ENCODE results near the gene CYFIP1.
"Not testable (repeated sequence)": the region's sequence is repeated elsewhere in the genome, so short reads cannot be mapped to it uniquely, and the experiment has no call there.

The CYFIP1 gene

GRCh38 chr15:22980189-22981050, at the start of gene CYFIP1:
Gene CYFIP1, minus strand, starts transcription at chr15:22980368. Its CDS starts 33,083 bp downstream, at chr15:22947285.
- peak; percentile 44 for DNase-seq

- DNase-seq: no peak
Observed at GRCh38 chr15:23026218-23026617, 46.0 kb upstream of the CYFIP1 start.

DNA sequence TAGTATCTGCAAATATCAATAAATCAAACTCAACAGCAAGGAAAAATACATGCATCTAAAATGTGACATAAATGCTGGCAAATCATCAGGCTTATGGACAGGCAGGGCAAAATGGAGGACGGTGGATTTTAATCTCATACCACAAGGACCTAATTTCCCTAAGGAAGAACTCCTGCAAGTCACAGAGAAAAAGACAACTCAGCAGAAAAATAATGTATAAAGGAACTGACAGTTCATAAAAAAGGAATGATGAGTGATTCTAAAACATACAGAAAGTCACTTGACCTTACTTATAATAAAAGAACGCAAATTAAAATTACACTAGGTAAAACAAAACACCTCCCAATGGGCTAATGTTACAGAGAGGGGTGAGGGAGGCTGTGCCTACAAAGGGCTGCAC, 42.0 kb upstream of the CYFIP1 start:
- no peak for DNase-seq

GRCh38 chr15:23014394-23015000, 34.3 kb upstream of the CYFIP1 start:
- no peak for DNase-seq

- no peak for DNase-seq
Observed at GRCh38 chr15:23013681-23014080, 33.5 kb upstream of the CYFIP1 start.

GRCh38 chr15:23012616-23013015, 32.4 kb upstream of the CYFIP1 start:
- not testable (repeated sequence) for DNase-seq

DNA sequence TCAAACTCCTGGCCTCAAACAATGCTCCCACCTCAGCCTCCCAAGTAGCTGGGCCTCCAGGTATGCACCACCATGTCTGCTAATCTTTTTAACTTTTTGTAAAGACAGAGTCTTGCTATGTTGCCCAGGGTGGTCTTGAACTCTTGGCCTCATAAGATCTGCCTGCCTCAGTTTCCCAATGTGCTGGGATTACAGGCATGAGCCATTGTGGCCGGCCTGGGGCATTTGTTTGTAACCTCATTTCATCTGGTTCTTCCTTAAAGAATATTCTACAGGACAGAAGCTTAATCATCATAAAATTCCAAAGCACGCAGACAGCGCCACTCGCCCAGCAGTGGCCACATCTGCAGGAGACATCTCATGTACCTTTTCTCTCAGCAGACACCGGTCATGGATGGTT, 23.6 kb upstream of the CYFIP1 start:
- DNase-seq: no peak

GRCh38 chr15:23002920-23003319, 22.8 kb upstream of the CYFIP1 start:
- no peak for DNase-seq

GRCh38 chr15:22995795-22996194, 15.6 kb upstream of the CYFIP1 start:
- DNase-seq: no peak

DNA sequence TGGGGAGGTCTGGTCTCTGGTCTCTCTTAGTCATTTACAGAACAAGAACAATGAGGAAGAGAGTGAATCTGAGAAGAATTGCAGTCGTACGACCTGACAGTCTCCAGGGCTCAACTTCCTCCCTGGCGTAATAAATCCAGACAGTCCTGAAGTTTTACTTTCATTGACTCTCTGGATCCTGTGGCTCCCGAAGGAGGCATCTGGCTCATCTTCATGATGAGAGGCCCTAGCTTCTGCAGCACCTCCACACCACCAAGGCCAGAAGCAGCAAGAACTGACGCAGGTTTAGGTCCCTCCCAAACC, 11.8 kb upstream of the CYFIP1 start:
- no peak for DNase-seq

DNA sequence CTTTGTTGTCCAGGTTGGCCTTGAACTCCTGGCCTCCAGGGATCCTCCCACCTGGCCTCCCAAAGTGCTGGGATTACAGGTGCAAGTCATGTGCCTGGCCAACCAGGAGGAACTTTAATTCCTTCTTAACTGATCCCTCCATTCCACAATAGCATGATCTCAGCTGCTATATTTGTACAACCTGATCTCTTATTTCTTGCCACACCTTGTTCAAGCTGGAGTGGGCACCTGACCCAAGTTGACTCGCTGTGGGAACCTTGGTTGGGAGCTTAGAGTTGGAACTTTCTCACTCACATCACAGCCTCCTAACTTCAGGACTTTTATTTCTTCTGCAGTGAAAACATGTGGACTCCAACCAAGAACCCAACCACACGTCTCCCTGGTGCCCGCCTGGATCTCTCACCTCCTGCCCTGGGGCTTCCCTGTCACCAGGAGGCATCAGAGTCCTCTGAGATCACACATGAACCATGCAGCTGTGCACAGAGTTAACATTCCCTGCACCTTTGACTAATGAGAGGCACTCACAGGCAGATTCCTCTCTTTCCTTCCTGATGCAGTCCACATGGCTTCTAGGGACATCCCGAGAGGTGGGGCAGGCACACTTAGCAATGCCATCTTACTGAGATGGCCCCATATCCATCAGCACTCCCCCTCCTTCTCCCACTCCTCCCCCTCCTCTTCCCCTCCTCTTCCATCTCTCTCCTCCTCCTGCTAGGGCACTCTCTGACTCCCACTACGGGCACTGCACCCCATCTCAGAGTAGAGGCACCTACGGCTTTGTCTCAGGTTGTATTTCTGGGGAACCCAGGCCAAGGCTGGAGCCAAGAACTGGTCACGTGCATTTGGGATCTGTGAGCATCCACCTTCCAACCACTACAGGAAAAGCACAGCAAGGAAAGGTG, 9.7 kb upstream of the CYFIP1 start:
- no peak for DNase-seq

DNA sequence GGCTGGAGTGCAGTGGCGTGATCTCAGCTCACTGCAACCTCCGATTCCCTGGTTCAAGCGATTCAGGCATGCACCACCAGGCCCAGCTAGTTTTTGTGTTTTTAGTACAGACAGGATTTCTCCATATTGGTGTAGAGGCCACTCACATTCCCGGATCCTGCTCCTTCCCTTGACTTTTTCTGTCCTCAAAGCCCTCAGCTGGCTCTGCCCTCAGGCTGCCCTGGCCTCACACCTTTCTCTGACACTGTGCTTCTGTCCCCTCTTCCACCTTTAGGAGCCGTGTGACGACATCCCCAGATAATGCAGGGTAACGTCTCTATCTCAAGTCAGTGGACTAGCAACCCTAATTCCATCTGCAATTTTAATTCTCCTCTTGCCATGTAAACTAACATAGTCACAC, 8.6 kb upstream of the CYFIP1 start:
- DNase-seq: no peak

DNA sequence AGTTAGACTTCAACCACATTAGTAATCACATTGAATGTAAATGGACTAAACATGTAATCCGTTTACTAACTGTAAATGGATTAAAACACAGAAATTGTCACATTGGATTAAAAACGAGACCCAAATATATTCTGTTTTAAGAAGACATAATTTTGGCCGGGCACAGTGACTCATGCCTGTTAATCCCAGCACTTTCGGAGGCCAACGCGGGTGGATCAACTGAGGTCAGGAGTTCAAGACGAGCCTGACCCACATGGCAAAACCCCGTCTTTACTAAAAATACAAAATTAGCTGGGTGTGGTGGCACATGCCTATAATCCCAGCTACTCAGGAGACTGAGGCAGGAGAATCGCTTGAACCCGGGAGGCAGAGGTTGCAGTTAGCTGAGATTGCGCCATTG, 1.8 kb upstream of the CYFIP1 start:
- not testable (repeated sequence) for DNase-seq

DNA sequence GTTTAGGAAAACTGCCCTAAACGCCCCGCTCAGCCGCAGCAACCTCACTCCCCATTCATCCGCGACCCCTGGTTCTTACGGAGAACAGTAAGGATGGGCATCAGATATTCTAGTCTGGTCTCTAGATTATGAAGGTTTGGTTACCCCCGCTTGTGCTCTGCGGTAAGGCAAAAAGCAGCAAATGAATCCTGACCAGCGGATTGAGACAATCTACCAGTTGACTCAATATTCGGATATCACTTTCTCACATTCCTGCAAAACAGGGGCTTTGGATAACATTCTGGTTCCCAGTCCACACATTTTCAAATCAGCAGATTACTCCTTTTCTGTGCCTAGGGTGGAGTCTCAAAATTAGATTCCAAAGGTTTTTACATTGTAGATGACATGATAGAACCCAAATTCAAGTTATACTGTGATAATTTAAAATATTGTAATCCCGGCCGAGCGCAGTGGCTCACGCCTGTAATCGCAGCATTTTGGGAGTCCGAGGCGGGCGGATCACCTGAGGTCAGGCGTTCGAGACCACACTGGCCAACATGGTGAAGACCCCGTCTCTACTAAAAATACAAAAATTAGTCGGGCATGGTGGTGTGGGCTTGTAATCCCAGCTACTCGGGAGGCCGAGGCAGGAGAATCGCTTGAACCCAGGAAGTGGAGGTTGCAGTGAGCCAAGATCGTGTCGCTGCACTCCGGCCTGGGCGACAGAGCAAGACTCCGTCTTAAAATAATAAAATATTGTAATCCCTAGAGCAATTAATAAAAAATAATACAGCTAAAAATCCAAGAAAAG, 1.1 kb upstream of the CYFIP1 start:
- DNase-seq: no peak

DNA sequence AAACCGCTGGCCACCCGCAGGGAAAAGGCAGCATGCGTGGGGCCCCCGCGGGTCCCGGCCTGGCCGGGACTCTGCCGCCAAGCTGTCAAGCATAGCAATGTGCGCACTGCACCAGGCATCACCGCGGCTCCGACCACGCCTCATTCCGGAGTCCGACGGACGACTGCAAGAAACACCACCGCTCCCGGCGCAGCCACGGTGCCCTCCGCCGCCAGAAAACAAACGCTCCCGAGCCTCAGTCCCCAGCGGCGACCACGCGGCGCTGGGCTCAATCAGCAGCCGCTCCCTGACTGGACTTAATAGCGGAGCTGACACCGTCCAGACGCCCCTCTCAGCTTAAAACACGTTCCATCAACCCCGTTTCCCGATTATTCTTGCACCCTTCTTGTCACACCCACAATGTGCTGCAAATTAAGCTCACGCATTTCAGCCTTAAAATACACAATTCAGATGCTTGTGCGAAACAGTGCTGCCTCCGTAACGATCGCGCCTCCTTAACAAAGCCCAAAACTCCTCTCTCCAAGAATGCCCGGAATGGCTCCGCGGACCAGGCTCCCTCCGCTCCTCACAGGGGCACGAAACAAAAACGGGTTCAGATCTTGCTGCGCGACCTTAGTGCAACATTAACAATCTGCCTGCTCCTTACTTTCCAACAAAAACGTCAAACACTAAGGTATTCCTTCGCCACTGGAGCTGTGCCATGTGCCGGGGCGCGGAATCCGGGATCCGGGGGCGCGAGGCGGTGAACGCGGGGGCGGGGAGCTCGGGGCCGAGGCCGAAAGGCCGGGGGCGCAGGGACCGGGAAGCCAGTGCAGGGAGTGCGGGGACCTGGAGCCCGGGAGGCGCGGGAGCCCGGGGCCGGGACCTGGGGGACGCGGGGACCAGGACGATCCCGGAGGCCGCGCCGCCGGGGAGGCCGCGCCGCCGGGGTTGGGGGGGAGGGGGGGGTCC, 655 bp downstream of the CYFIP1 start:
- peak; percentile 73 for DNase-seq

DNA sequence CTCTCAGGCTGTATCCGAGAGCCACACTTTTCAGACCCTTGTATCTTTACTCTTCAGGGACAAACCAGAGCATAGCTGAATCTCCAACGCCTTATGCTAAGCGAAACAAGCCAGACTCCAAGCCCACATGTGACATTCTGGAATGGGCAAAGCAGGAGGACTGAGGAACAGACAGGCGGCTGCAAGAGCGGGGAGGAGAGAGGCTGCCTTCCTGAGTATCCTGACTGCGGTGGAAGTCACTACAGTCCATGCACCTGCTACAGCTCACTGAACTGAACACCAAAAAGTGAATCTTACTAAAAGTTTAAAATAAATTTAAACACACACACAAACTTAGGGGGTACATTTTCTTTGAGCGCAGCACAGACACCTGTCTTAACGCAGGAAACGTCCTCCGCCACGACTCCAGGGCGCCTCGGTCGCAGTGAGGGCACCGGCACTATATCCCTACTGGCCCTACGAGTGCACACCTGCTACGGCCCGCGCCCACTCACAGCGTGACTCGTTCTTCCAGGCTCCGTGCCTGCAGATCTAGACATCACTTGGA, 1.4 kb downstream of the CYFIP1 start:
- DNase-seq: peak; percentile 17

GRCh38 chr15:22974745-22975144, 5.4 kb downstream of the CYFIP1 start:
- peak; percentile 40 for DNase-seq

- DNase-seq: no peak
Observed at GRCh38 chr15:22973987-22974386, 6.2 kb downstream of the CYFIP1 start.

GRCh38 chr15:22973286-22973685, 6.9 kb downstream of the CYFIP1 start:
- no peak for DNase-seq

GRCh38 chr15:22969489-22969888, 10.7 kb downstream of the CYFIP1 start:
- no peak for DNase-seq

GRCh38 chr15:22968366-22968765, 11.8 kb downstream of the CYFIP1 start:
- no peak for DNase-seq

Data from hematopoietic multipotent progenitor cell treated with erythropoietin and hydrocortisone succinate and interleukin-3 and kit ligand, for 6 days (in vitro differentiated cells).